Liver (tissue), 9 donors: ENCODE measurements around the gene TMEM128. TPM values are rescaled to one million over a fixed set of nuclear protein-coding genes. Genes with fewer than 3 reads are reported as not detected.

ENCODE experiments used
- DNase-seq: peaks from one replicate; pipeline ENCODE4 v3.0.0-alpha.2; 2017; ENCODE audit warnings: low spot score
- H3K27ac ChIP-seq, 2 donors: one replicate each; pipeline ENCODE4 v1.7.0; 2013; ENCODE audit warnings: inconsistent platforms in 2 of 2, low read length in 2 of 2, control low read depth in 1 of 2, low read depth in 1 of 2, mild to moderate bottlenecking in 1 of 2
- H3K27me3 ChIP-seq, 4 donors: one replicate each; pipeline versions ENCODE4 v1.6.1 to v1.7.0; 2013; ENCODE audit warnings: low read length in 3 of 4, inconsistent platforms in 1 of 4, mild to moderate bottlenecking in 1 of 4, moderate library complexity in 1 of 4; ENCODE audit not compliant: control insufficient read depth in 4 of 4, insufficient read depth in 4 of 4
- H3K36me3 ChIP-seq, 4 donors: one replicate each; pipeline versions ENCODE4 v1.6.1 to v1.7.0; 2013; ENCODE audit warnings: low read length in 3 of 4, mild to moderate bottlenecking in 3 of 4, low read depth in 1 of 4, moderate library complexity in 1 of 4; ENCODE audit not compliant: control insufficient read depth in 4 of 4, insufficient read depth in 3 of 4
- H3K4me1 ChIP-seq, 4 donors: one replicate each; pipeline versions ENCODE4 v1.6.1 to v1.7.0; 2013; ENCODE audit warnings: low read length in 3 of 4, mild to moderate bottlenecking in 3 of 4, moderate library complexity in 1 of 4; ENCODE audit not compliant: control insufficient read depth in 4 of 4, insufficient read depth in 4 of 4
- H3K4me3 ChIP-seq, 3 donors: one replicate each; pipeline versions ENCODE4 v1.6.1 to v1.7.0; 2013; ENCODE audit warnings: low read length in 3 of 3, control low read depth in 1 of 3, low read depth in 1 of 3, mild to moderate bottlenecking in 1 of 3
- H3K9ac ChIP-seq, 2 donors: one replicate each; pipeline ENCODE4 v1.7.0; 2013; ENCODE audit warnings: low read length in 2 of 2, mild to moderate bottlenecking in 2 of 2, moderate library complexity in 2 of 2, control low read depth in 1 of 2, low read depth in 1 of 2
- H3K9me3 ChIP-seq, 4 donors: one replicate each; pipeline versions ENCODE4 v1.6.1 to v1.7.0; 2013; ENCODE audit warnings: low read length in 3 of 4; ENCODE audit not compliant: control insufficient read depth in 4 of 4
- EGR1 ChIP-seq, 2 donors: IDR thresholded peaks; 2 replicates each; pipeline ENCODE4 v1.6.1; 2016 to 2018; ENCODE audit warnings: antibody characterized with exemption in 2 of 2, low read depth in 2 of 2
- FOXA1 ChIP-seq: IDR thresholded peaks from 2 replicates; pipeline ENCODE4 v1.6.1; 2016; ENCODE audit warnings: antibody characterized with exemption
- FOXA2 ChIP-seq: IDR thresholded peaks from 2 replicates; pipeline ENCODE4 v1.6.1; 2016; ENCODE audit warnings: antibody characterized with exemption
- GABPA ChIP-seq, 2 donors: IDR thresholded peaks in 1 of 2; conservative IDR thresholded peaks in 1 of 2; 2 replicates each; pipeline ENCODE4 v1.6.1; 2016; ENCODE audit warnings: antibody characterized with exemption in 2 of 2, mild to moderate bottlenecking in 1 of 2, moderate library complexity in 1 of 2
- HNF4A ChIP-seq, 2 donors: conservative IDR thresholded peaks; 2 replicates each; pipeline ENCODE4 v1.6.1; 2016; ENCODE audit warnings: antibody characterized with exemption in 2 of 2, mild to moderate bottlenecking in 2 of 2
- HNF4G ChIP-seq: IDR thresholded peaks from 2 replicates; pipeline ENCODE4 v1.6.1; 2016; ENCODE audit warnings: antibody characterized with exemption
- JUND ChIP-seq, 2 donors: IDR thresholded peaks; 2 replicates each; pipeline ENCODE4 v1.6.1; 2016; ENCODE audit warnings: antibody characterized with exemption in 2 of 2
- NR2F2 ChIP-seq: IDR thresholded peaks from 2 replicates; pipeline ENCODE4 v1.6.1; 2016; ENCODE audit warnings: antibody characterized with exemption
- RAD21 ChIP-seq, 2 donors: IDR thresholded peaks; 2 replicates each; pipeline ENCODE4 v1.6.1; 2016; ENCODE audit warnings: antibody characterized with exemption in 2 of 2, mild to moderate bottlenecking in 2 of 2
- RXRA ChIP-seq, 2 donors: IDR thresholded peaks; 2 replicates each; pipeline ENCODE4 v1.6.1; 2017 to 2018; ENCODE audit warnings: antibody characterized with exemption in 2 of 2, mild to moderate bottlenecking in 1 of 2
- SP1 ChIP-seq: IDR thresholded peaks from 2 replicates; pipeline ENCODE4 v1.6.1; 2018; ENCODE audit warnings: antibody characterized with exemption, mild to moderate bottlenecking
- TAF1 ChIP-seq: conservative IDR thresholded peaks from 2 replicates; pipeline ENCODE4 v1.6.1; 2016; ENCODE audit warnings: antibody characterized with exemption, mild to moderate bottlenecking
- YY1 ChIP-seq: IDR thresholded peaks from 2 replicates; pipeline ENCODE4 v1.6.1; 2016; ENCODE audit warnings: antibody characterized with exemption, mild to moderate bottlenecking
- WGBS: extraction: QIAGEN DNeasy Blood & Tissue Kit; methylation state at CpG from one replicate; pipeline ENCODE4 v1.1.7; 2013; 5-methylcytosine and 5-hydroxymethylcytosine counted together
- polyA plus RNA-seq, 2 donors: library from polyadenylated mRNA; stranded (reverse) in 1 of 2; unstranded in 1 of 2; fragments of 200-250 nt in 1 of 2; fragments of >200 nt in 1 of 2; fragmentation: Nextera tagmentation in 1 of 2; extraction: Ambion mirVana in 1 of 2; gene quantifications; one replicate each; pipeline versions ENCODE4 v1.2.1 to v1.2.3, GENCODE V29; 2013 to 2015
- total RNA-seq, 2 donors: library from RNA; depleted of rRNA; stranded (reverse); fragments of >200 nt; gene quantifications; one replicate each; pipeline ENCODE4 v1.2.3, GENCODE V29; 2014
- TF ChIP-seq, protein P1 (sequence below): IDR thresholded peaks from 2 replicates; pipeline ENCODE4 v1.6.1; 2016; ENCODE audit warnings: antibody characterized with exemption
- TF ChIP-seq, protein P2 (sequence below): IDR thresholded peaks from 2 replicates; pipeline ENCODE4 v1.6.1; 2016; ENCODE audit warnings: antibody characterized with exemption
- TF ChIP-seq, protein P3 (sequence below): IDR thresholded peaks from 2 replicates; pipeline ENCODE4 v1.6.1; 2016; ENCODE audit warnings: antibody characterized with exemption
- TF ChIP-seq, protein P4 (sequence below): fragments of 150-350 bp; IDR thresholded peaks from 2 replicates; pipeline ENCODE4 v1.5.1; 2017; ENCODE audit warnings: improper control_type of control experiment, low read depth, low read length; ENCODE audit not compliant: missing input control
- TF ChIP-seq, protein P5 (sequence below): IDR thresholded peaks from 2 replicates; pipeline ENCODE4 v1.6.1; 2016; ENCODE audit warnings: antibody characterized with exemption, mild to moderate bottlenecking
- donor health status: healthy.
- donor health status: healthy.
- donor health status: healthy.
- donor health status: healthy.
- donor health status: healthy.

TMEM128 gene
- total and polyA plus RNA-seq, 4 donors, result 7.6 to 11.3 (median 9.2) TPM

DNA sequence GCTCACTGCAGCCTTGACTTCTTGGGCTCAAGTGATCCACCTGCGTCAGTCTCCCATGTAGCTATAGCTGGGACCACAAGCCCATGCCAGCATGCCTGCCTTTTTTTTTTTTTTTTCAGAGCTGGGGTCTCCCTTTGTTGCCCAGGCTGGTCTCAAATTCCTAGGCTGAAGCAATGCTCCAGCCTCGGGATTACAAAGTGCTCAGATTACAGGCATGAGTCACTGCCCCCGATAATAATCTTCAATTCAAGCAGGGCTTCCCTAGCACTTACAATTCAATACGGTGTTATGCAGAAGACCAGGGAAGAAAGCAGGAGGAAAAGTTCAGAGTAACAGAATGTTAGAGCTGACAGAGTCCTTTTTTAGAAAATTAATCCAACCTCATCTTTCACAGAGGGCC, 47.4 kb downstream of the TMEM128 start:
- no peak overlapping the region for H3K9ac ChIP-seq
- no peaks in the 10 kb centered on the region for H3K9me3 ChIP-seq
- no peaks in the 10 kb centered on the region for H3K4me1 ChIP-seq
- H3K27me3 ChIP-seq, result peaks cover 0 to 3% (median 0%) of the 10 kb centered on the region in 4 donors
- TF ChIP-seq, protein P1, sequence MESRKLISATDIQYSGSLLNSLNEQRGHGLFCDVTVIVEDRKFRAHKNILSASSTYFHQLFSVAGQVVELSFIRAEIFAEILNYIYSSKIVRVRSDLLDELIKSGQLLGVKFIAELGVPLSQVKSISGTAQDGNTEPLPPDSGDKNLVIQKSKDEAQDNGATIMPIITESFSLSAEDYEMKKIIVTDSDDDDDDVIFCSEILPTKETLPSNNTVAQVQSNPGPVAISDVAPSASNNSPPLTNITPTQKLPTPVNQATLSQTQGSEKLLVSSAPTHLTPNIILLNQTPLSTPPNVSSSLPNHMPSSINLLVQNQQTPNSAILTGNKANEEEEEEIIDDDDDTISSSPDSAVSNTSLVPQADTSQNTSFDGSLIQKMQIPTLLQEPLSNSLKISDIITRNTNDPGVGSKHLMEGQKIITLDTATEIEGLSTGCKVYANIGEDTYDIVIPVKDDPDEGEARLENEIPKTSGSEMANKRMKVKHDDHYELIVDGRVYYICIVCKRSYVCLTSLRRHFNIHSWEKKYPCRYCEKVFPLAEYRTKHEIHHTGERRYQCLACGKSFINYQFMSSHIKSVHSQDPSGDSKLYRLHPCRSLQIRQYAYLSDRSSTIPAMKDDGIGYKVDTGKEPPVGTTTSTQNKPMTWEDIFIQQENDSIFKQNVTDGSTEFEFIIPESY, result no peak
- TF ChIP-seq JUND (IDR thresholded peaks at IDR 0.05) (no peak), GABPA (IDR thresholded peaks at IDR 0.05 in 1 of 2, conservative IDR thresholded peaks at IDR 0.05 in 1 of 2) (no peak), SP1 (no peak), NR2F2 (no peak), FOXA1 (no peak), RAD21 (IDR thresholded peaks at IDR 0.05) (no peak), HNF4G (no peak), FOXA2 (no peak), YY1 (no peak), HNF4A (conservative IDR thresholded peaks at IDR 0.05) (no peak), RXRA (IDR thresholded peaks at IDR 0.05) (no peak), EGR1 (IDR thresholded peaks at IDR 0.05; ENCODE audit: low read depth in 2 of 2) (no peak), TAF1 (no peak)
- TF ChIP-seq, protein P2, sequence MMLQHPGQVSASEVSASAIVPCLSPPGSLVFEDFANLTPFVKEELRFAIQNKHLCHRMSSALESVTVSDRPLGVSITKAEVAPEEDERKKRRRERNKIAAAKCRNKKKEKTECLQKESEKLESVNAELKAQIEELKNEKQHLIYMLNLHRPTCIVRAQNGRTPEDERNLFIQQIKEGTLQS, result no peak
- TF ChIP-seq, protein P3, sequence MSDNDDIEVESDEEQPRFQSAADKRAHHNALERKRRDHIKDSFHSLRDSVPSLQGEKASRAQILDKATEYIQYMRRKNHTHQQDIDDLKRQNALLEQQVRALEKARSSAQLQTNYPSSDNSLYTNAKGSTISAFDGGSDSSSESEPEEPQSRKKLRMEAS, result no peak
- TF ChIP-seq, protein P4, sequence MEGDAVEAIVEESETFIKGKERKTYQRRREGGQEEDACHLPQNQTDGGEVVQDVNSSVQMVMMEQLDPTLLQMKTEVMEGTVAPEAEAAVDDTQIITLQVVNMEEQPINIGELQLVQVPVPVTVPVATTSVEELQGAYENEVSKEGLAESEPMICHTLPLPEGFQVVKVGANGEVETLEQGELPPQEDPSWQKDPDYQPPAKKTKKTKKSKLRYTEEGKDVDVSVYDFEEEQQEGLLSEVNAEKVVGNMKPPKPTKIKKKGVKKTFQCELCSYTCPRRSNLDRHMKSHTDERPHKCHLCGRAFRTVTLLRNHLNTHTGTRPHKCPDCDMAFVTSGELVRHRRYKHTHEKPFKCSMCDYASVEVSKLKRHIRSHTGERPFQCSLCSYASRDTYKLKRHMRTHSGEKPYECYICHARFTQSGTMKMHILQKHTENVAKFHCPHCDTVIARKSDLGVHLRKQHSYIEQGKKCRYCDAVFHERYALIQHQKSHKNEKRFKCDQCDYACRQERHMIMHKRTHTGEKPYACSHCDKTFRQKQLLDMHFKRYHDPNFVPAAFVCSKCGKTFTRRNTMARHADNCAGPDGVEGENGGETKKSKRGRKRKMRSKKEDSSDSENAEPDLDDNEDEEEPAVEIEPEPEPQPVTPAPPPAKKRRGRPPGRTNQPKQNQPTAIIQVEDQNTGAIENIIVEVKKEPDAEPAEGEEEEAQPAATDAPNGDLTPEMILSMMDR, result no peak
- TF ChIP-seq, protein P5, sequence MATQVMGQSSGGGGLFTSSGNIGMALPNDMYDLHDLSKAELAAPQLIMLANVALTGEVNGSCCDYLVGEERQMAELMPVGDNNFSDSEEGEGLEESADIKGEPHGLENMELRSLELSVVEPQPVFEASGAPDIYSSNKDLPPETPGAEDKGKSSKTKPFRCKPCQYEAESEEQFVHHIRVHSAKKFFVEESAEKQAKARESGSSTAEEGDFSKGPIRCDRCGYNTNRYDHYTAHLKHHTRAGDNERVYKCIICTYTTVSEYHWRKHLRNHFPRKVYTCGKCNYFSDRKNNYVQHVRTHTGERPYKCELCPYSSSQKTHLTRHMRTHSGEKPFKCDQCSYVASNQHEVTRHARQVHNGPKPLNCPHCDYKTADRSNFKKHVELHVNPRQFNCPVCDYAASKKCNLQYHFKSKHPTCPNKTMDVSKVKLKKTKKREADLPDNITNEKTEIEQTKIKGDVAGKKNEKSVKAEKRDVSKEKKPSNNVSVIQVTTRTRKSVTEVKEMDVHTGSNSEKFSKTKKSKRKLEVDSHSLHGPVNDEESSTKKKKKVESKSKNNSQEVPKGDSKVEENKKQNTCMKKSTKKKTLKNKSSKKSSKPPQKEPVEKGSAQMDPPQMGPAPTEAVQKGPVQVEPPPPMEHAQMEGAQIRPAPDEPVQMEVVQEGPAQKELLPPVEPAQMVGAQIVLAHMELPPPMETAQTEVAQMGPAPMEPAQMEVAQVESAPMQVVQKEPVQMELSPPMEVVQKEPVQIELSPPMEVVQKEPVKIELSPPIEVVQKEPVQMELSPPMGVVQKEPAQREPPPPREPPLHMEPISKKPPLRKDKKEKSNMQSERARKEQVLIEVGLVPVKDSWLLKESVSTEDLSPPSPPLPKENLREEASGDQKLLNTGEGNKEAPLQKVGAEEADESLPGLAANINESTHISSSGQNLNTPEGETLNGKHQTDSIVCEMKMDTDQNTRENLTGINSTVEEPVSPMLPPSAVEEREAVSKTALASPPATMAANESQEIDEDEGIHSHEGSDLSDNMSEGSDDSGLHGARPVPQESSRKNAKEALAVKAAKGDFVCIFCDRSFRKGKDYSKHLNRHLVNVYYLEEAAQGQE, result no peak
- 73% methylated on average over 4 of the region's 4 CpGs for WGBS
- DNase-seq, result no peak
- H3K36me3 ChIP-seq, result no peaks in the 10 kb centered on the region
- no peak overlapping the region for H3K4me3 ChIP-seq
- H3K27ac ChIP-seq, result no peak overlapping the region
